K562 (cell line): ENCODE measurements around the gene KRT35. TPM values are rescaled to one million over a fixed set of nuclear protein-coding genes. Genes with fewer than 3 reads are reported as not detected.

Source experiments
- CBX2 ChIP-seq: fragments of 200-600 bp; sonication (generic); IDR thresholded peaks from one replicate; pipeline ENCODE4 v1.6.1; 2012; ENCODE audit warnings: mild to moderate bottlenecking, low read length, inconsistent platforms; ENCODE audit not compliant: insufficient read depth, poor library complexity, severe bottlenecking
- CSDE1 ChIP-seq, 2 experiments: fragments of 450-650 bp; IDR thresholded peaks; 2 replicates each; pipeline ENCODE4 v1.6.1; 2016; ENCODE audit warnings: mild to moderate bottlenecking in 1 of 2
- DLX4 ChIP-seq: fragments of 250-450 bp; sonication (Bioruptor Pico); IDR thresholded peaks from 2 replicates; pipeline ENCODE4 v1.6.1; 2021; ENCODE audit warnings: mild to moderate bottlenecking
- MEF2D ChIP-seq: conservative IDR thresholded peaks from 2 replicates; pipeline ENCODE4 v1.6.1; 2016; ENCODE audit warnings: low read depth, missing genetic modification characterization, missing compliant biosample characterization
- NFIC ChIP-seq: fragments of 450-650 bp; IDR thresholded peaks from 2 replicates; pipeline ENCODE4 v1.6.1; 2017; ENCODE audit warnings: mild to moderate bottlenecking, inconsistent platforms
- POLR2AphosphoS2 ChIP-seq: IDR thresholded peaks from 2 replicates; pipeline ENCODE4 v1.6.1; 2012; ENCODE audit warnings: low read length, improper control_type of control experiment
- TRIM24 ChIP-seq, 2 experiments: fragments of 450-650 bp; IDR thresholded peaks; 2 replicates each; pipeline ENCODE4 v1.6.1; 2016
- ZNF12 ChIP-seq: sonication (generic); formaldehyde crosslinking; IDR thresholded peaks from 2 replicates; pipeline ENCODE4 v1.4.0; 2020; ENCODE audit warnings: mild to moderate bottlenecking, missing genetic modification reagents
- ZNF124 ChIP-seq: sonication (generic); formaldehyde crosslinking; IDR thresholded peaks from 2 replicates; pipeline ENCODE4 v1.8.1; 2022; ENCODE audit warnings: missing genetic modification reagents
- ZNF232 ChIP-seq: sonication (generic); formaldehyde crosslinking; IDR thresholded peaks from 2 replicates; pipeline ENCODE4 v1.8.0; 2022; ENCODE audit warnings: mild to moderate bottlenecking, missing genetic modification reagents
- ZNF740 ChIP-seq, 3 experiments: fragments of 200-800 bp in 1 of 3; sonication (Bioruptor generic) in 1 of 3; sonication (generic) in 1 of 3; formaldehyde crosslinking in 1 of 3; IDR thresholded peaks; 2 replicates each; pipeline versions ENCODE4 v1.6.1 to v1.8.0; 2016 to 2022; ENCODE audit warnings: mild to moderate bottlenecking in 2 of 3, missing compliant biosample characterization in 2 of 3, missing genetic modification characterization in 2 of 3, missing genetic modification reagents in 1 of 3
- polyA plus RNA-seq, 8 experiments: library from polyadenylated mRNA; depleted of rRNA in 4 of 8; stranded (reverse) in 5 of 8; unstranded in 3 of 8; fragments of >200 nt; fragmentation: Nextera tagmentation in 2 of 8; fragmentation: Illumina TruSeq in 1 of 8; extraction: Ambion mirVana in 2 of 8; extraction: Trizol in 1 of 8; gene quantifications; 2 replicates each; pipeline versions ENCODE4 v1.2.1 to v1.2.3, GENCODE V29; 2011 to 2014; ENCODE audit warnings: inconsistent platforms in 1 of 8, missing spikeins in 1 of 8
- total RNA-seq, 7 experiments: library from RNA; depleted of rRNA in 6 of 7; stranded (reverse); fragments of >200 nt in 6 of 7; fragmentation: Illumina TruSeq in 2 of 7; extraction: Trizol in 2 of 7; gene quantifications; 2 replicates each; pipeline versions ENCODE4 v1.2.1 to v1.2.3, GENCODE V29; 2011 to 2021; ENCODE audit warnings: low replicate concordance in 1 of 7
- TF ChIP-seq, protein P1 (sequence below): fragments of 250-450 bp; sonication (Bioruptor Pico); IDR thresholded peaks from 2 replicates; pipeline ENCODE4 v1.5.0; 2021
- TF ChIP-seq, protein P2 (sequence below): fragments of 450-650 bp; IDR thresholded peaks from 2 replicates; pipeline ENCODE4 v1.7.0; 2016; ENCODE audit warnings: borderline replicate concordance
- TF ChIP-seq, protein P3 (sequence below): fragments of 250-450 bp; sonication (Bioruptor Pico); IDR thresholded peaks from 2 replicates; pipeline ENCODE4 v1.8.0; 2021; ENCODE audit warnings: mild to moderate bottlenecking, moderate library complexity
- TF ChIP-seq, protein P4 (sequence below): sonication (generic); formaldehyde crosslinking; IDR thresholded peaks from 2 replicates; pipeline ENCODE4 v1.8.0; 2022; ENCODE audit warnings: mild to moderate bottlenecking, missing genetic modification reagents, borderline replicate concordance
- TF ChIP-seq, protein P5 (sequence below): fragments of 250-450 bp; sonication (Bioruptor Pico); IDR thresholded peaks from 2 replicates; pipeline ENCODE4 v1.5.0; 2021; ENCODE audit warnings: mild to moderate bottlenecking, borderline replicate concordance

KRT35 gene
- total and polyA plus RNA-seq, 9 of the 15 experiments (the other 6 are each of a cell fraction or from before 2014, with no cell fraction given), result not detected

GRCh38 chr17:41500131-41500911 lies 19.4 kb upstream of the KRT35 start (continued):
- TF ChIP-seq, protein P1, sequence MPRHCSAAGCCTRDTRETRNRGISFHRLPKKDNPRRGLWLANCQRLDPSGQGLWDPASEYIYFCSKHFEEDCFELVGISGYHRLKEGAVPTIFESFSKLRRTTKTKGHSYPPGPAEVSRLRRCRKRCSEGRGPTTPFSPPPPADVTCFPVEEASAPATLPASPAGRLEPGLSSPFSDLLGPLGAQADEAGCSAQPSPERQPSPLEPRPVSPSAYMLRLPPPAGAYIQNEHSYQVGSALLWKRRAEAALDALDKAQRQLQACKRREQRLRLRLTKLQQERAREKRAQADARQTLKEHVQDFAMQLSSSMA (CRISPR knock-in tag), result no peak
- TF ChIP-seq CSDE1 (IDR thresholded peaks at IDR 0.05) (no peak), ZNF740 (CRISPR knock-in tag; IDR thresholded peaks at IDR 0.05) (no peak), ZNF740 (tag; IDR thresholded peaks at IDR 0.05) (no peak), ZNF232 (no peak), ZNF124 (CRISPR knock-in tag) (no peak), ZNF12 (CRISPR knock-in tag) (no peak), MEF2D (no peak), NFIC (peak; percentile 15), TRIM24 (IDR thresholded peaks at IDR 0.05) (0 out of 4 replicates have a peak, but pooled peaks of 1 of the 2 experiments have one; percentile 7), DLX4 (CRISPR knock-in tag) (no peak), POLR2AphosphoS2 (no peak), CBX2 (no peak)
- TF ChIP-seq, protein P2, sequence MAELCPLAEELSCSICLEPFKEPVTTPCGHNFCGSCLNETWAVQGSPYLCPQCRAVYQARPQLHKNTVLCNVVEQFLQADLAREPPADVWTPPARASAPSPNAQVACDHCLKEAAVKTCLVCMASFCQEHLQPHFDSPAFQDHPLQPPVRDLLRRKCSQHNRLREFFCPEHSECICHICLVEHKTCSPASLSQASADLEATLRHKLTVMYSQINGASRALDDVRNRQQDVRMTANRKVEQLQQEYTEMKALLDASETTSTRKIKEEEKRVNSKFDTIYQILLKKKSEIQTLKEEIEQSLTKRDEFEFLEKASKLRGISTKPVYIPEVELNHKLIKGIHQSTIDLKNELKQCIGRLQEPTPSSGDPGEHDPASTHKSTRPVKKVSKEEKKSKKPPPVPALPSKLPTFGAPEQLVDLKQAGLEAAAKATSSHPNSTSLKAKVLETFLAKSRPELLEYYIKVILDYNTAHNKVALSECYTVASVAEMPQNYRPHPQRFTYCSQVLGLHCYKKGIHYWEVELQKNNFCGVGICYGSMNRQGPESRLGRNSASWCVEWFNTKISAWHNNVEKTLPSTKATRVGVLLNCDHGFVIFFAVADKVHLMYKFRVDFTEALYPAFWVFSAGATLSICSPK, result no peak
- TF ChIP-seq, protein P3, sequence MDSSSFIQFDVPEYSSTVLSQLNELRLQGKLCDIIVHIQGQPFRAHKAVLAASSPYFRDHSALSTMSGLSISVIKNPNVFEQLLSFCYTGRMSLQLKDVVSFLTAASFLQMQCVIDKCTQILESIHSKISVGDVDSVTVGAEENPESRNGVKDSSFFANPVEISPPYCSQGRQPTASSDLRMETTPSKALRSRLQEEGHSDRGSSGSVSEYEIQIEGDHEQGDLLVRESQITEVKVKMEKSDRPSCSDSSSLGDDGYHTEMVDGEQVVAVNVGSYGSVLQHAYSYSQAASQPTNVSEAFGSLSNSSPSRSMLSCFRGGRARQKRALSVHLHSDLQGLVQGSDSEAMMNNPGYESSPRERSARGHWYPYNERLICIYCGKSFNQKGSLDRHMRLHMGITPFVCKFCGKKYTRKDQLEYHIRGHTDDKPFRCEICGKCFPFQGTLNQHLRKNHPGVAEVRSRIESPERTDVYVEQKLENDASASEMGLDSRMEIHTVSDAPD (CRISPR knock-in tag), result no peak
- TF ChIP-seq, protein P4, sequence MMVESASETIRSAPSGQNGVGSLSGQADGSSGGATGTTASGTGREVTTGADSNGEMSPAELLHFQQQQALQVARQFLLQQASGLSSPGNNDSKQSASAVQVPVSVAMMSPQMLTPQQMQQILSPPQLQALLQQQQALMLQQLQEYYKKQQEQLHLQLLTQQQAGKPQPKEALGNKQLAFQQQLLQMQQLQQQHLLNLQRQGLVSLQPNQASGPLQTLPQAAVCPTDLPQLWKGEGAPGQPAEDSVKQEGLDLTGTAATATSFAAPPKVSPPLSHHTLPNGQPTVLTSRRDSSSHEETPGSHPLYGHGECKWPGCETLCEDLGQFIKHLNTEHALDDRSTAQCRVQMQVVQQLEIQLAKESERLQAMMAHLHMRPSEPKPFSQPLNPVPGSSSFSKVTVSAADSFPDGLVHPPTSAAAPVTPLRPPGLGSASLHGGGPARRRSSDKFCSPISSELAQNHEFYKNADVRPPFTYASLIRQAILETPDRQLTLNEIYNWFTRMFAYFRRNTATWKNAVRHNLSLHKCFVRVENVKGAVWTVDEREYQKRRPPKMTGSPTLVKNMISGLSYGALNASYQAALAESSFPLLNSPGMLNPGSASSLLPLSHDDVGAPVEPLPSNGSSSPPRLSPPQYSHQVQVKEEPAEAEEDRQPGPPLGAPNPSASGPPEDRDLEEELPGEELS (CRISPR knock-in tag), result no peak
- TF ChIP-seq, protein P5, sequence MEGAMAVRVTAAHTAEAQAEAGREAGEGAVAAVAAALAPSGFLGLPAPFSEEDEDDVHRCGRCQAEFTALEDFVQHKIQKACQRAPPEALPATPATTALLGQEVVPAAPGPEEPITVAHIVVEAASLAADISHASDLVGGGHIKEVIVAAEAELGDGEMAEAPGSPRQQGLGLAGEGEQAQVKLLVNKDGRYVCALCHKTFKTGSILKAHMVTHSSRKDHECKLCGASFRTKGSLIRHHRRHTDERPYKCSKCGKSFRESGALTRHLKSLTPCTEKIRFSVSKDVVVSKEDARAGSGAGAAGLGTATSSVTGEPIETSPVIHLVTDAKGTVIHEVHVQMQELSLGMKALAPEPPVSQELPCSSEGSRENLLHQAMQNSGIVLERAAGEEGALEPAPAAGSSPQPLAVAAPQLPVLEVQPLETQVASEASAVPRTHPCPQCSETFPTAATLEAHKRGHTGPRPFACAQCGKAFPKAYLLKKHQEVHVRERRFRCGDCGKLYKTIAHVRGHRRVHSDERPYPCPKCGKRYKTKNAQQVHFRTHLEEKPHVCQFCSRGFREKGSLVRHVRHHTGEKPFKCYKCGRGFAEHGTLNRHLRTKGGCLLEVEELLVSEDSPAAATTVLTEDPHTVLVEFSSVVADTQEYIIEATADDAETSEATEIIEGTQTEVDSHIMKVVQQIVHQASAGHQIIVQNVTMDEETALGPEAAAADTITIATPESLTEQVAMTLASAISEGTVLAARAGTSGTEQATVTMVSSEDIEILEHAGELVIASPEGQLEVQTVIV, result no peak
